ENCODE results near the gene RAD54L2. TPM values are rescaled to one million over a fixed set of nuclear protein-coding genes. Genes with fewer than 3 reads are reported as not detected.
"Not testable (repeated sequence)": the region's sequence is repeated elsewhere in the genome, so short reads cannot be mapped to it uniquely, and the experiment has no call there.

The RAD54L2 gene
- total and polyA plus RNA-seq, 4 donors = 2.1 to 28.9 (median 17.6) TPM

DNA sequence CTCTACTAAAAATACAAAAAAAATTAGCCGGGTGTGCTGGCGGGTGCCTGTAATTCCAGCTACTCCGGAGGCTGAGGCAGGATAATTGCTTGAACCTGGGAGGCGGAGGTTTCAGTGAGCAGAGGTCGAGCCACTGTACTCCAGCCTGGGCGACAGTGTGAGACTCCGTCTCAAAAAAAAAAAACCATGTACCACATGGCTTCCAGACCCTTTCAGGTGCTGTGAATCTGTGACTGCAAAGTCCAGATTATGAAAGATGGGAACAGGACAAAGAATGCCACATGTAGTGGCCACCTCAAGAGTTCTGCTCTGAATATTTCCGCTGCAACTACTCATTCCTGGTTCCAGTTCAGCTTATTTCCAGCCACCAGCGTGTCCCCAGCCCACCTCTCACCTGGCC is 30.3 kb upstream of the RAD54L2 start:
- ATAC-seq (ENCODE audit: low FRiP score) (no peak), DNase-seq (peak in 1 of 2 donors; percentile 22)
- Histone ChIP-seq H3K27me3 (ENCODE audit: control insufficient read depth in 1 of 2, insufficient read depth in 2 of 2, low read length in 1 of 2) (no peaks in the 10 kb centered on the region), H3K36me3 (ENCODE audit: control insufficient read depth in 1 of 2, insufficient read depth in 2 of 2, low read length in 1 of 2) (no peaks in the 10 kb centered on the region), H3K4me3 (ENCODE audit: low read length in 2 of 2) (no peak overlapping the region), H3K9me3 (ENCODE audit: control insufficient read depth, low read length) (no peaks in the 10 kb centered on the region), H3K4me1 (ENCODE audit: control insufficient read depth in 1 of 2, insufficient read depth in 2 of 2, low read length in 2 of 2) (no peaks in the 10 kb centered on the region), H3K27ac (ENCODE audit: low read depth in 1 of 2, low read length in 2 of 2) (no peak overlapping the region)
- WGBS, 2 donors = 82 to 84% methylated on average over 9 of the region's 9 CpGs
- intact Hi-C loops (cut with DNase I) = no loop called here

GRCh38 chr3:51510996-51511395 is 27.5 kb upstream of the RAD54L2 start:
- ATAC-seq (ENCODE audit: low FRiP score) (no peak), DNase-seq (no peak)
- H3K4me3 ChIP-seq (ENCODE audit: low read length in 2 of 2) = no peak overlapping the region
- H3K27ac ChIP-seq (ENCODE audit: low read depth in 1 of 2, low read length in 2 of 2) = no peak overlapping the region
- no peaks in the 10 kb centered on the region for H3K27me3 ChIP-seq (ENCODE audit: control insufficient read depth in 1 of 2, insufficient read depth in 2 of 2, low read length in 1 of 2)
- H3K4me1 ChIP-seq (ENCODE audit: control insufficient read depth in 1 of 2, insufficient read depth in 2 of 2, low read length in 2 of 2) = no peaks in the 10 kb centered on the region
- H3K9me3 ChIP-seq (ENCODE audit: control insufficient read depth, low read length) = no peaks in the 10 kb centered on the region
- intact Hi-C loops (cut with DNase I) = no loop called here
- 78% methylated on average over 1 of the region's 1 CpG for WGBS, 2 donors
- no peaks in the 10 kb centered on the region for H3K36me3 ChIP-seq (ENCODE audit: control insufficient read depth in 1 of 2, insufficient read depth in 2 of 2, low read length in 1 of 2)

- ATAC-seq (ENCODE audit: low FRiP score) (no peak), DNase-seq (no peak)
- intact Hi-C loops (cut with DNase I) = no loop called here
- WGBS, 2 donors = 86 to 92% methylated on average over 5 of the region's 5 CpGs
- H3K9me3 ChIP-seq (ENCODE audit: control insufficient read depth, low read length) = no peaks in the 10 kb centered on the region
- H3K27me3 ChIP-seq (ENCODE audit: control insufficient read depth in 1 of 2, insufficient read depth in 2 of 2, low read length in 1 of 2) = no peaks in the 10 kb centered on the region
- no peak overlapping the region for H3K27ac ChIP-seq (ENCODE audit: low read depth in 1 of 2, low read length in 2 of 2)
- no peak overlapping the region for H3K4me3 ChIP-seq (ENCODE audit: low read length in 2 of 2)
- H3K4me1 ChIP-seq (ENCODE audit: control insufficient read depth in 1 of 2, insufficient read depth in 2 of 2, low read length in 2 of 2) = no peaks in the 10 kb centered on the region
- H3K36me3 ChIP-seq (ENCODE audit: control insufficient read depth in 1 of 2, insufficient read depth in 2 of 2, low read length in 1 of 2) = no peaks in the 10 kb centered on the region
Measured at GRCh38 chr3:51514210-51514609, 24.3 kb upstream of the RAD54L2 start.

- Histone ChIP-seq H3K9me3 (ENCODE audit: control insufficient read depth, low read length) (no peaks in the 10 kb centered on the region), H3K36me3 (ENCODE audit: control insufficient read depth in 1 of 2, insufficient read depth in 2 of 2, low read length in 1 of 2) (no peaks in the 10 kb centered on the region), H3K4me3 (ENCODE audit: low read length in 2 of 2) (no peak overlapping the region), H3K27me3 (ENCODE audit: control insufficient read depth in 1 of 2, insufficient read depth in 2 of 2, low read length in 1 of 2) (no peaks in the 10 kb centered on the region), H3K27ac (ENCODE audit: low read depth in 1 of 2, low read length in 2 of 2) (no peak overlapping the region), H3K4me1 (ENCODE audit: control insufficient read depth in 1 of 2, insufficient read depth in 2 of 2, low read length in 2 of 2) (no peaks in the 10 kb centered on the region)
- 58 to 75% methylated on average over 2 of the region's 2 CpGs for whole genome bisulfite sequencing, 2 donors
- peak in 1 of 2 donors; percentile 9 for DNase-seq
- no peak for ATAC-seq (ENCODE audit: low FRiP score)
- intact Hi-C loops (cut with DNase I) = no loop called here
Measured at GRCh38 chr3:51519848-51520247, 18.7 kb upstream of the RAD54L2 start.

DNA sequence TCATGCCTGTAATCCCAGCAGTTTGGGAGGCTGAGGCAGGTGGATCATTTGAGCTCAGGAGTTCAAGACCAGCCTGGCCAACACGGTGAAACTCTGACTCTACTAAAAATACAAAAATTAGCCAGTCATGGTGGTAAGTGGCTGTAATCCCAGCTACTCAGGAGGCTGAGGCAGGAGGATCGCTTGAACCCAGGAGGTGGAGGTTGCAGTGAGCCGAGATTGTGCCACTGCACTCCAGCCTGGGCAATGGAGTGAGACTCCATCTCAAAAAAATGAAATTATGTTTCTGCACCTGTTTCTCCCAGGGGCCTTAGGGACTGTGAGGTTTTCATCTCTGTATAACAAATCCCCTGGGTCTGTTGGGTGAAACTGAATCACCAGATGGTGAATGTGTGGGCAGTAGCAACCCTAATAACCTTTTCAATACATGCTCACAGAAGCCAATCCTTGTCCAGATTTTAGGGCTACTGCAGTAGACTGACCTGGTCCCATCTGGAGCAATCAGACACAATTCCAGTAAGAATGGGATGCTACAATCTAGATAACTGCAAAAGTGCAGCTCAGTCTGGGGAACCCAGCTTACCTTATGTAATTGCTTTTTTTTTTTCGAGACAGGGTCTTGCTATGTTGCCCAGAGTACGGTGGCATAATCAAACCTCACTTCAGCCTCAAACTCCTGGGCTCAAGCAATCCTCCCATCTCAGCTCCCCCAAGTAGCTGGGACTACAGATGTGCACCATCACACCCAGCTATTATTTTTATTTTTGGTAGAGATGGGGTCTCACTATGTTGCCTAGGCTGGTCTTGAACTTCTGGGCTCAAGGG is 17.4 kb upstream of the RAD54L2 start:
- ATAC-seq (ENCODE audit: low FRiP score); H3K27ac ChIP-seq (ENCODE audit: low read depth in 1 of 2, low read length in 2 of 2); H3K27me3 ChIP-seq (ENCODE audit: control insufficient read depth in 1 of 2, insufficient read depth in 2 of 2, low read length in 1 of 2); H3K4me1 ChIP-seq (ENCODE audit: control insufficient read depth in 1 of 2, insufficient read depth in 2 of 2, low read length in 2 of 2); intact Hi-C loops (cut with DNase I); H3K4me3 ChIP-seq (ENCODE audit: low read length in 2 of 2); H3K9me3 ChIP-seq (ENCODE audit: control insufficient read depth, low read length); DNase-seq; H3K36me3 ChIP-seq (ENCODE audit: control insufficient read depth in 1 of 2, insufficient read depth in 2 of 2, low read length in 1 of 2): not testable (repeated sequence)
- WGBS, 2 donors = 75 to 77% methylated on average over 5 of the region's 5 CpGs

- intact Hi-C loops (cut with DNase I) = no loop called here
- WGBS, 2 donors = 65 to 69% methylated on average over 10 to 11 of the region's 11 CpGs
- H3K9me3 ChIP-seq (ENCODE audit: control insufficient read depth, low read length) = no peaks in the 10 kb centered on the region
Measured at GRCh38 chr3:51522273-51522962, 16.1 kb upstream of the RAD54L2 start.

DNA sequence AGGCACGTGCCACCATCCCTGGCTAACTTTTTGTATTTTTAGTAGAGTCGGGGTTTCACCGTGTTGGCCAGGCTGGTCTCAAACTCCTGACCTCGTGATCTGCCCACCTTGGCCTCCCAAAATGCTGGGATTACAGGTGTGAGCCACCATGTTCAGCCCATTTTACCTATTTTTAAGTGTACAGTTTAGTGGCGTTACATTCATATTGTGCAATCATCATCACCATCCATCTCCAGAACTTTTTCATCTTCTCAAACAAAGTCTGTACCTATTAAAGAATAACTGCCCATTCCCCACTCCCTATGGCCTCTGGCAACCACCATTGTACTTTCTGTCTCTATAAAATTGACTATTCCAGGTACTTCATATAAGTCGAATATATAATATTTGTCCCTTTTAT is 13.6 kb upstream of the RAD54L2 start:
- H3K27ac ChIP-seq (ENCODE audit: low read depth in 1 of 2, low read length in 2 of 2); intact Hi-C loops (cut with DNase I): not testable (repeated sequence)
- WGBS, 2 donors = 91 to 94% methylated on average over 6 of the region's 6 CpGs

More at GRCh38 chr3:51522273-51522962, 16.1 kb upstream of the RAD54L2 start:
- no peaks in the 10 kb centered on the region for H3K27me3 ChIP-seq (ENCODE audit: control insufficient read depth in 1 of 2, insufficient read depth in 2 of 2, low read length in 1 of 2)
- no peak for DNase-seq
- H3K36me3 ChIP-seq (ENCODE audit: control insufficient read depth in 1 of 2, insufficient read depth in 2 of 2, low read length in 1 of 2) = no peaks in the 10 kb centered on the region
- H3K4me1 ChIP-seq (ENCODE audit: control insufficient read depth in 1 of 2, insufficient read depth in 2 of 2, low read length in 2 of 2) = no peaks in the 10 kb centered on the region
- H3K27ac ChIP-seq (ENCODE audit: low read depth in 1 of 2, low read length in 2 of 2) = no peak overlapping the region
- no peak for ATAC-seq (ENCODE audit: low FRiP score)
- no peak overlapping the region for H3K4me3 ChIP-seq (ENCODE audit: low read length in 2 of 2)

GRCh38 chr3:51530485-51530884 is 8.0 kb upstream of the RAD54L2 start:
- WGBS, 2 donors = 88 to 89% methylated on average over 7 of the region's 7 CpGs
- no peak overlapping the region for H3K27ac ChIP-seq (ENCODE audit: low read depth in 1 of 2, low read length in 2 of 2)

More for the DNA sequence above, 13.6 kb upstream of the RAD54L2 start:
- not testable (repeated sequence) for H3K4me1 ChIP-seq (ENCODE audit: control insufficient read depth in 1 of 2, insufficient read depth in 2 of 2, low read length in 2 of 2); H3K27me3 ChIP-seq (ENCODE audit: control insufficient read depth in 1 of 2, insufficient read depth in 2 of 2, low read length in 1 of 2); H3K36me3 ChIP-seq (ENCODE audit: control insufficient read depth in 1 of 2, insufficient read depth in 2 of 2, low read length in 1 of 2); DNase-seq; ATAC-seq (ENCODE audit: low FRiP score); H3K9me3 ChIP-seq (ENCODE audit: control insufficient read depth, low read length); H3K4me3 ChIP-seq (ENCODE audit: low read length in 2 of 2)

More at GRCh38 chr3:51530485-51530884, 8.0 kb upstream of the RAD54L2 start:
- Histone ChIP-seq H3K4me1 (ENCODE audit: control insufficient read depth in 1 of 2, insufficient read depth in 2 of 2, low read length in 2 of 2) (no peaks in the 10 kb centered on the region), H3K9me3 (ENCODE audit: control insufficient read depth, low read length) (peaks cover 1% of the 10 kb centered on the region), H3K36me3 (ENCODE audit: control insufficient read depth in 1 of 2, insufficient read depth in 2 of 2, low read length in 1 of 2) (no peaks in the 10 kb centered on the region), H3K4me3 (ENCODE audit: low read length in 2 of 2) (no peak overlapping the region), H3K27me3 (ENCODE audit: control insufficient read depth in 1 of 2, insufficient read depth in 2 of 2, low read length in 1 of 2) (no peaks in the 10 kb centered on the region)
- ATAC-seq (ENCODE audit: low FRiP score) (no peak), DNase-seq (no peak)
- intact Hi-C loops (cut with DNase I) = no loop called here

All from aorta (tissue), 5 donors.